G401 (cell line): ENCODE results near the gene STAP2. TPM values are rescaled to one million over a fixed set of nuclear protein-coding genes. Genes with fewer than 3 reads are reported as not detected.
A peak's percentile ranks its signal among the peaks of the same experiment; 100 is the strongest.
"Not testable (repeated sequence)": the region's sequence is repeated elsewhere in the genome, so short reads cannot be mapped to it uniquely, and the experiment has no call there.

Experiments used
- DNase-seq: peaks from one replicate; pipeline ENCODE4 v3.0.0-alpha.2; 2015; ENCODE audit warnings: low spot score
- in situ Hi-C: cut with HindIII; loops from 2 replicates; pipeline ENCODE4 v1.10.0; 2016; ENCODE audit warnings: low sequenced_read_pairs, mixed read lengths
- total RNA-seq: library from RNA; depleted of rRNA; stranded (reverse); fragments of >200 nt; shearing (Covaris generic); gene quantifications from 2 replicates; pipeline ENCODE4 v1.2.3, GENCODE V29; 2014

Gene STAP2
- total RNA-seq, 1 experiment from 2014 or later, result 26.0 TPM

- DNase-seq, result no peak
- in situ Hi-C loops, result no loop called here
Measured at GRCh38 chr19:4305659-4306058, 33.0 kb downstream of the STAP2 start.

GRCh38 chr19:4305257-4305612 is 33.4 kb downstream of the STAP2 start:
- DNase-seq, result no peak
- in situ Hi-C loops, result no loop called here

- in situ Hi-C loops, result no loop called here
- DNase-seq, result peak; percentile 59
Measured at GRCh38 chr19:4304538-4305256, 33.9 kb downstream of the STAP2 start, which contains the start of gene FSD1. Gene FSD1 (plus strand): TSS chr19:4304598. CDS start chr19:4304747, 149 bp downstream.

GRCh38 chr19:4303819-4304537 is 34.6 kb downstream of the STAP2 start:
- in situ Hi-C loops, result no loop called here
- no peak for DNase-seq

GRCh38 chr19:4302243-4302640 is 36.4 kb downstream of the STAP2 start, which contains the start of gene TMIGD2:
Gene TMIGD2 (minus strand): TSS chr19:4302389. CDS start chr19:4302385, 4 bp downstream.
- in situ Hi-C loops, result no loop called here
- no peak for DNase-seq

GRCh38 chr19:4301590-4302242 is 36.9 kb downstream of the STAP2 start:
- in situ Hi-C loops, result no loop called here
- DNase-seq, result no peak

- in situ Hi-C loops, result no loop called here
- no peak for DNase-seq
Measured at GRCh38 chr19:4300589-4300988, 38.0 kb downstream of the STAP2 start.

- no peak for DNase-seq
- in situ Hi-C loops, result no loop called here
Measured at GRCh38 chr19:4298810-4299550, 39.6 kb downstream of the STAP2 start.

- no peak for DNase-seq
Measured at GRCh38 chr19:4297901-4298809, 40.5 kb downstream of the STAP2 start.

GRCh38 chr19:4295972-4296771 is 42.5 kb downstream of the STAP2 start:
- in situ Hi-C loops, result no loop called here
- DNase-seq, result no peak

More at GRCh38 chr19:4297901-4298809, 40.5 kb downstream of the STAP2 start:
- in situ Hi-C loops, result no loop called here

- no peak for DNase-seq
- in situ Hi-C loops, result no loop called here
Measured at GRCh38 chr19:4294389-4294788, 44.2 kb downstream of the STAP2 start.

GRCh38 chr19:4292515-4292914 is 46.1 kb downstream of the STAP2 start:
- no peak for DNase-seq
- in situ Hi-C loops, result no loop called here

GRCh38 chr19:4291184-4291732 is 47.4 kb downstream of the STAP2 start:
- in situ Hi-C loops, result no loop called here
- no peak for DNase-seq

GRCh38 chr19:4288091-4288777 is 50.4 kb downstream of the STAP2 start:
- in situ Hi-C loops, result no loop called here
- DNase-seq, result no peak

- in situ Hi-C loops, DNase-seq: not testable (repeated sequence)
Measured at GRCh38 chr19:4286141-4286540, 52.5 kb downstream of the STAP2 start.

GRCh38 chr19:4284974-4285373 is 53.7 kb downstream of the STAP2 start:
- no peak for DNase-seq
- in situ Hi-C loops, result no loop called here
